Rectal smooth muscle tissue (tissue), 1 donor: ENCODE data around the gene CACHD1.

Experiments used
- H3K27ac ChIP-seq: one replicate; pipeline ENCODE4 v1.7.0; 2013; ENCODE audit warnings: low read depth, low read length, inconsistent platforms
- H3K27me3 ChIP-seq: one replicate; pipeline ENCODE4 v1.7.0; 2013; ENCODE audit warnings: low read length; ENCODE audit not compliant: control insufficient read depth, insufficient read depth
- H3K36me3 ChIP-seq: one replicate; pipeline ENCODE4 v1.7.0; 2013; ENCODE audit warnings: low read length; ENCODE audit not compliant: control insufficient read depth, insufficient read depth
- H3K4me1 ChIP-seq: one replicate; pipeline ENCODE4 v1.7.0; 2013; ENCODE audit warnings: low read length; ENCODE audit not compliant: control insufficient read depth, insufficient read depth
- H3K4me3 ChIP-seq: one replicate; pipeline ENCODE4 v1.7.0; 2013; ENCODE audit warnings: low read length
- H3K9ac ChIP-seq: one replicate; pipeline ENCODE4 v1.7.0; 2013; ENCODE audit warnings: low read length

The CACHD1 gene

DNA sequence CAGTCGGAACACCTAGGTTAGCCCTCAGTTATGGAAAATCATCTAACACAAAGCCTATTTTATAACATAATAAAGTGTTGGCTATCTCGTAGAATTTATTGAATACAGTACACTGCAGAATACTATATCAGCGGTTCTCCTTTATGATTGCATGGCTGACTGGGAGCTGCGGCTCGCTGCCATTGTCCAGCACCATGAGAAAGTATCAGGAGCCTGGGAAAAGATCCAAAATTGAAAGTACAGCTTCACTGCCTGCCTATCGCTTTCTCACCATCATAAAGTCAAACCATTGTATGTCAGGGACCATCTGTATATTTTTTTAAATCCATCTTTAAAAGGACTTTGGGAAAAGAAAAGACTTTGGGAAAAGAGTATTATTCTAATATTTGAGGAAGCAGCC lies 163.0 kb downstream of the CACHD1 start:
- H3K27ac ChIP-seq = no peak overlapping the region
- no peaks in the 10 kb centered on the region for H3K36me3 ChIP-seq
- no peaks in the 10 kb centered on the region for H3K4me1 ChIP-seq
- no peak overlapping the region for H3K9ac ChIP-seq
- no peaks in the 10 kb centered on the region for H3K27me3 ChIP-seq
- H3K4me3 ChIP-seq = no peak overlapping the region

DNA sequence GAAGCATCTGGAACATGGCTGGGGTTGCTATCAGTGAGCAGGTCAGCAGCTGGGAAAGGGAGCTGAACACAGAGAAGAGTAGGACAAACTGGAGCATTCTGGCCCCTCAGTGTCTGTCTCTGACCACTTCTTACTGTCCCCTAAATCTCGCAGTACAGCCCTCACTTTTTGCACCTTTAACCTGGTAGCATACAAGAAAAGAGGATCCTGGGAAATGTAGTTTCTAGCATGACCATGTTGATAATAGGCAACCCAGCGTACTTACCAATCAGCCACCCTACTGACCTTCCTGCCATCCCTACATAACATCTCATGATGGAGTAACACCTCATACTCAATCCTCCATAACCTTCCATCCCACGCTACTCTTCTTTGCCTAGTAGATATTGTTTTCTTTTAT lies 175.8 kb downstream of the CACHD1 start:
- H3K36me3 ChIP-seq = no peaks in the 10 kb centered on the region
- no peak overlapping the region for H3K9ac ChIP-seq
- no peak overlapping the region for H3K27ac ChIP-seq
- no peaks in the 10 kb centered on the region for H3K27me3 ChIP-seq
- H3K4me1 ChIP-seq = no peaks in the 10 kb centered on the region
- H3K4me3 ChIP-seq = no peak overlapping the region

DNA sequence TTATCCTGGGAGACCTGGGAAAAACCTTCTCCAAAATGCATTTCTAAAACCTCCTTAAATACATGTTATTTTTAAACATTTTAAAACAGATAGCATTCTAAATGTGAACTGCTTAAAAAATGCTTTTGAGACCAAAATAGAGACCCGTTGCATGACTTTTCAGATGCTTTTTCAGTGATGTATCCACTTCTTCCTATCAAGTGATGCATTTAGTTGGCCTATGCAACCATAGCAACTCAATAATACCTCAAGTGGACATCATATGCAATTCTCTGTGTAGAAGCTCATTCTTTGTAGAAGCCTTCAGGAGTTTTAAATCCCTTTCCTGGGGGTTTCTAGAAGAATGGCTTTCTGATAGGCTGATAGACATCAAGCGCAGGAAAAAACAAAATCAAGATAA lies 180.5 kb downstream of the CACHD1 start:
- Histone ChIP-seq H3K36me3 (no peaks in the 10 kb centered on the region), H3K9ac (no peak overlapping the region), H3K27me3 (no peaks in the 10 kb centered on the region), H3K4me3 (no peak overlapping the region), H3K4me1 (no peaks in the 10 kb centered on the region), H3K27ac (no peak overlapping the region)

DNA sequence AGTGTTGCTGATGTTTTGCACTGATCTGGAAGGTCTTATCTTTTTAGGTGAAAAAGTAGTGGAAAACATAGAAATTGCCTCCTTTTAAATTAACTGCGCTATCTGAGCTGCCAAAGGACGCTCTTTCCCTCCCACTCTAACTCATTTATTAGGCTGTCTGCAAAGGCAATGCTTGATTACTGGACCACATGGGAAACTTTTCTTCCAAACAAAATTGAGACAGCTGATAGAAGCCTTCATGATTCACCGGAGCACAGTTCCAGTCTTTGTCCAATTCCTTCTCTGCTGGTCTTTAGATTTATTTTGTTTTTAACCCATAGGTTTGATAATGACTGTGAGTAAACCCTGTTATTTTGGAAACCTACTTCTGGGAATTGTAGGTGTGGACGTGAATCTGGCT lies 181.9 kb downstream of the CACHD1 start:
- Histone ChIP-seq H3K27ac (no peak overlapping the region), H3K4me3 (no peak overlapping the region)

DNA sequence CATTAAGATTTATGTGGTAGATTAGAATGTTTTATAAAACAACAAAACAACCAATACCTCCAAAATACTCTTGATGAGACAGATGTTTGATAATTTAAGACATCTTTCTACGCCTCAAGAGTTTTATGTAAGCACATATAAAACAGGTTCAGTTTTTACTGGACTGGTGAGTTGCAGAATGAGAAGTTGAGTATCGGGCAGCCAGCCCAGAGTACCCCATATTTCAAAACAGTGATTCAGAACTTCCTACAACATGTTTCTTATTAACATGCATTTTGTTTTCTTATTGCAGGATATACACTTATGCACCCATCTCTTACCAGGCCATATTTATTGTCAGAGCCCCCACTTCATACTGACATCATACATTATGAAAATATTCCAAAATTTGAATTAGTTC lies 183.5 kb downstream of the CACHD1 start:
- Histone ChIP-seq H3K36me3 (no peaks in the 10 kb centered on the region), H3K27ac (no peak overlapping the region), H3K27me3 (no peaks in the 10 kb centered on the region), H3K9ac (no peak overlapping the region), H3K4me1 (no peaks in the 10 kb centered on the region), H3K4me3 (no peak overlapping the region)

More for the DNA sequence above, 181.9 kb downstream of the CACHD1 start:
- Histone ChIP-seq H3K9ac (no peak overlapping the region), H3K36me3 (no peaks in the 10 kb centered on the region), H3K4me1 (no peaks in the 10 kb centered on the region), H3K27me3 (no peaks in the 10 kb centered on the region)

DNA sequence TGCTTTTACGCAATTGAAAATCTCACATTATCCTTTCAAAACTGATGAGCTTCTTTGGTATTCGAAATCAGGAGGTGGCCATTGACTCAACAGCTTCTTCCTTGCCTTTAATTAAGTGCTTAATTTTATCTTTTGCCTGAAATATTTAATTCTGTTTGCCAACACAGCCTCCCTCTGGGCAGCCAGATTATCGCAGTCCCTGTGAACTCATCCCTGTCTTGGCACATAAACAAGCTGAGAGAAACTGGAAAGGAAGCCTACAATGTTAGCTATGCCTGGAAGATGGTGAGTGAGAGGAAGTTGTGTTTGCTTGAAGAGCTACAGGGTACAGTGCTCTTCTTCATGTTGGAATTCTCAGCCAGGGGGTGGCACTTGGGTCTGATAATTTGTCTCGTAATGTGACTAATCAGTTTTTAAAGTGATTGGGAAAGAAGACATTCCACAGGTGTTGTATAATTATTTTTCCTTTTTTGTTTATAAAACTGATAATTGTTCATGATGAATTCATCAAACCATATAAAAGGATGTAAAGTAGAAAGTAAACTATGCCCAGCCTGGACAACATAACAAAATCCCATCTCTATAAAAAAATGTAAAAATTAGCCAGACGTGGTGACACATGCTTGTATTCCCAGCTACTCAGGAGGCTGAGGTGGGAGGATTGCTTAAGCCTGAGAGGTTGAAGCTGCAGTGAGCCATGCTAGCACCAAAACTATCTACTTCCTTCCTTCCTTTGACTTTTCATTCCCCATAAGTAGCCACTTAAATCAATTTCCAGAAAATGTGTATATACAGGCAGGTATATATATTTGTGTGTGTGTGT lies 184.8 kb downstream of the CACHD1 start:
- no peaks in the 10 kb centered on the region for H3K36me3 ChIP-seq
- H3K9ac ChIP-seq = no peak overlapping the region
- H3K4me1 ChIP-seq = no peaks in the 10 kb centered on the region
- no peaks in the 10 kb centered on the region for H3K27me3 ChIP-seq
- no peak overlapping the region for H3K27ac ChIP-seq
- H3K4me3 ChIP-seq = no peak overlapping the region

DNA sequence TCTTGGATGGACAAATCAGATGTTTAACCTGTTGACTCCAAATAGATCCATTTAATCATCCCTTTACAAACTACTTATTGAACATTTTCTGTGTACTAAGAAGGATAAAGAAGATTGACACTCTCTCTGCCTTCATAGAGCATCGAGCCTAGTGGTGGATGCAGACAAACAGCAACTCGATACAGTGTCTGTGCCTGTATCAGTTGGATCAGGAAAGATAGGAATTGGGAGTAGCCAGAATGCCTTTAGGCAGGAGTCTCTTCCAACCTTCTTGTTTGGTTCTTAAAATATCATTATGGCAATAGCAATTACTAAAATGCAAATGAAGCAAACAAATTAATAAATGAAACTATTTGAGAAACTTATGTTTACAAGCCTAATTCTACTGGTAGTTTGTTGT lies 185.9 kb downstream of the CACHD1 start:
- Histone ChIP-seq H3K4me3 (no peak overlapping the region), H3K36me3 (no peaks in the 10 kb centered on the region), H3K4me1 (no peaks in the 10 kb centered on the region), H3K27ac (no peak overlapping the region), H3K27me3 (no peaks in the 10 kb centered on the region), H3K9ac (no peak overlapping the region)

DNA sequence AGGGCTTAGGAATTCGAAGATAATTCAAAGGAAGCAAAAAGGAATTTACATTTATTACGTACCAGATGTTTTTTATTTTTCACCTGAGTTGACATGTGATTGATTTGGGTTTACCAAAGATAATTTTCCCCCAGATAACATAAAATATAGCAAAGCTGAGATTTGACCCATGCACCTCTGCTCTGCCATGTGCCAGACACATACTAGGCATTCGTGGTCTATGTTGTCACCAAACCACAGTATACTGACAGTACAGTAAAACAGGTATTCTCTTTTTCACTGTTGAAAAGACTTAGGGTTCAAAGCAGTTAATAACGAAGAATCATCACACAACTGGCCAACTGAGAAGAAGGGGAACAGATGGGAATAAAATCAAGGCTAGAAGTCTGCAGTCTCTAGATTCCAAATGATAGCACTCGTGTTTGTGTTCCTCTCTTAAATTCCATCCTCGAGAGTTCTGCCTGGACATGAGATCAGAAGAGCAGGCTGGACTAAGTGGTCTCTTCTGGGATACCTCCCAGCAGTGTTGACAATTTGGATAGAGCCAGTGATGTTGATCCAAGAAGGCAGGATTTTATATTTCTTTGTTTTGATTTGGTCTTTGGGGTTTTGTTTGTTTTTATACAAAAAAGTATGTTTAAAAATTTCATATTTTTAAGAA lies 189.7 kb downstream of the CACHD1 start:
- Histone ChIP-seq H3K27me3 (no peaks in the 10 kb centered on the region), H3K9ac (no peak overlapping the region), H3K4me3 (no peak overlapping the region), H3K4me1 (no peaks in the 10 kb centered on the region), H3K36me3 (no peaks in the 10 kb centered on the region), H3K27ac (no peak overlapping the region)

DNA sequence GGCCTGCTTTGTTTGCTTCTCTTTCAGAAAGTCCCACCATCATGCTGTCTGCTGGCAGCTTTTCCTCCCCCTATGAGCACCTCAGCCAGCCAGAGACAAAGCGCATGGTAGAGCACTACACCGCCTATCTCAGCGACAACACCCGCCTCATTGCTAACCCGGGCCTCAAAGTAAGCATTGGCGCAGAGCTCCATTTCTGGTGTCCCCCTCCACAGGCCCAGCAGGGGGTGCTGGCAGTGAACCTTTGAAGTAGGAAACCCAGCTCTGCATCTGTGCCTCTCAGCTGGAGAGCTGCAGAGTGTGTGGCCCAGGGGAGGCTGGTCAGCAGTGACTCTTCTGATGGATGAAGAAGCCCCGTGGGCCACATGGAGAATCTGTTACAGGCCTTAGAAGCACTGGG lies 193.7 kb downstream of the CACHD1 start:
- H3K27me3 ChIP-seq = no peaks in the 10 kb centered on the region
- no peak overlapping the region for H3K4me3 ChIP-seq
- no peaks in the 10 kb centered on the region for H3K4me1 ChIP-seq
- H3K9ac ChIP-seq = no peak overlapping the region
- H3K36me3 ChIP-seq = no peaks in the 10 kb centered on the region
- H3K27ac ChIP-seq = no peak overlapping the region

DNA sequence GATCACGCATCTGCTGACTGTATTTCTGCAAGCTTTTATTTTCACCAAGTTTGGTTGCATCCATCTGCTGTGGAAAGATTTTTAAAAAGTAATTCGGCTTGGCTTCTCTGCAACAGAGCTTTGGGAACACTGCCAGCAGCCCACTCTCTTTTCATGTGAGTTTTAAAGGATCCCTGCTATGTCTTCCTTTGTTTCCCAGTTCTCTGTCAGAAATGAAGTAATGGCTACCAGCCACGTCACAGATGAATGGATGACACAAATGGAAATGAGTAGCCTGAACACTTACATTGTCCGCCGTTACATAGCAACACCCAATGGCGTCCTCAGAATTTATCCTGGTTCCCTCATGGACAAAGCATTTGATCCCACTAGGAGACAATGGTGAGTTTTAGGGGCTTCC lies 194.4 kb downstream of the CACHD1 start:
- Histone ChIP-seq H3K9ac (no peak overlapping the region), H3K27ac (no peak overlapping the region), H3K4me3 (no peak overlapping the region)

DNA sequence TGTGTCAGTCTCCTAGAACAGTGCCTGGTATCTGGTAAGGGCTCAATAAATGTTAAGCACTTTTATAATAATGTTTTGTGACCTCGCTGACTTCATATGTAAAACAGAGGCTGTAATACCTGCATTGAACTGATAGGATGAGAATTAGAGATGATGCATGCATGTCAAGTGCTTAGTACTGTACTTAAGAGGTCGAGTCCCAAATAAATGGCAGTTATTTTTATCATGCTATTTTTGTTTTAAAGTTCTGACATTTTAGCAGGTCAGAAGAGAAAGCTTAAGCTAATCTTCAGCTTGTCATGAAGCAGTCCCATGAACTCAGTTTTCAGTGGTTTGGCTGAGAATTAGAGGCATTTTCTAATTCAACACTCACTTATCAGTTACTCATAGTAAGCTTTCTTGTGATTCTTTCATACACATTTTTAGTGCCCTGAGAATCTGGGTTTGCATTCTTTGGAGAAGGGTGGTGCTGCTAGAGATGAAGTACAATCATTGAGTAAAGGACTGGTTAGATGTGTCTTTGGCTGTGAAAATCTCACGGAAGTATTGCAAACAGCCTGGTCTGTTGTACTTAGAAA lies 199.3 kb downstream of the CACHD1 start:
- Histone ChIP-seq H3K27ac (no peak overlapping the region), H3K9ac (no peak overlapping the region), H3K27me3 (no peaks in the 10 kb centered on the region), H3K4me1 (no peaks in the 10 kb centered on the region), H3K36me3 (no peaks in the 10 kb centered on the region), H3K4me3 (no peak overlapping the region)

More for the DNA sequence above, 194.4 kb downstream of the CACHD1 start:
- Histone ChIP-seq H3K36me3 (no peaks in the 10 kb centered on the region), H3K27me3 (no peaks in the 10 kb centered on the region), H3K4me1 (no peaks in the 10 kb centered on the region)

DNA sequence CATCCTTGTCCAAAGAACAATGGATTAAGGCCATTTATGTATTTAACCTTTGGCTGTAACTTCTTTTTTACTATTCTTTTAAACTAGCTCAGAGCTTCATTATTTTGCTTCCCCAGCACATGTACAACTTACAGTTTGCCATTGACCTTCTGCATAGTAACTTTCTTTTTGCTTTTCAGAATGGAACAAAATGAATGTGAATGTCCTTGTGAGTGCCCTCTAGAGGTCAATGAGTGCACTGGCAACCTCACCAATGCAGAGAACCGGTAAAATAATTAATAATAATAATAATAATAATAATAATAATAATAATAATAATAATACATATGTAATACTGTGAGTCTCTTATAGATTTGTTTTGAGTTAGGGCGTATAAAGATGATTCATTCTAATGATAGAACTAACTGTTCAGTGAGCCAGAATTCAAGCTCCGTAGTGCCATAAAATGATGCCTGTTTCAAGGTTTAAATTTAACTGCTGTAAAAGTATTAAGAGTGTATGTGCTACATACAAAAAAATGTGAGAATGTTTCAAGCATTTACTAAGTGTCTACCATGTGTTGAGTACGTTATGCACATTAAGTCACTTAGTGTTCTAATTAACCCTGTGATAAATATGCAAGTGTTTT lies 205.9 kb downstream of the CACHD1 start:
- H3K9ac ChIP-seq = no peak overlapping the region
- H3K4me3 ChIP-seq = no peak overlapping the region
- no peaks in the 10 kb centered on the region for H3K36me3 ChIP-seq
- no peaks in the 10 kb centered on the region for H3K4me1 ChIP-seq
- no peaks in the 10 kb centered on the region for H3K27me3 ChIP-seq
- H3K27ac ChIP-seq = no peak overlapping the region
